T-cell (primary cell): ENCODE results near the gene MOK. TPM values are rescaled to one million over a fixed set of nuclear protein-coding genes. Genes with fewer than 3 reads are reported as not detected.
"Not testable (repeated sequence)": the region's sequence is repeated elsewhere in the genome, so short reads cannot be mapped to it uniquely, and the experiment has no call there.

Experiments used
- ATAC-seq, 4 experiments: fragments of 200-7000 bp in 3 of 4; fragments of 150-1000 bp in 1 of 4; cut with Tn5 transposase; replicated peaks in 1 of 4; 1 replicate in 3 of 4; 2 replicates in 1 of 4; pipeline ENCODE4 v1.10.0; 2021; ENCODE audit warnings: moderate library complexity in 3 of 4, mild to moderate bottlenecking in 2 of 4, moderate number of reproducible peaks in 1 of 4
- CTCF ChIA-PET, 2 donors: fragments of 300-600 bp; sonication (Branson Sonifier 250); formaldehyde crosslinking; loops; one replicate each; lab custom pipeline; 2022; ENCODE audit warnings: antibody characterized with exemption in 2 of 2; lab: Charles Lee
- POLR2A ChIA-PET, 2 donors: fragments of 300-600 bp; sonication (Branson Sonifier 250); formaldehyde crosslinking; loops; one replicate each; lab custom pipeline; 2022; ENCODE audit warnings: antibody characterized with exemption in 2 of 2; lab: Charles Lee
- DNase-seq, 35 experiments: peaks; one replicate each; pipeline versions ENCODE4 v3.0.0 to v3.0.0-alpha.2; 2013 to 2023
- H3K27ac ChIP-seq: one replicate; pipeline ENCODE4 v1.5.1; 2013; ENCODE audit warnings: low read length
- H3K27me3 ChIP-seq, 2 experiments: replicated peaks in 1 of 2; 1 replicate in 1 of 2; 2 replicates in 1 of 2; pipeline versions ENCODE4 v1.6.1 to v1.7.0; 2013; ENCODE audit warnings: low read length in 1 of 2, mixed read lengths in 1 of 2; ENCODE audit not compliant: control insufficient read depth in 2 of 2, insufficient read depth in 2 of 2; ENCODE audit errors: extremely low read depth in 1 of 2
- H3K36me3 ChIP-seq, 2 donors: 1 replicate in 1 of 2; 2 replicates in 1 of 2; pipeline versions ENCODE4 v1.6.1 to v1.7.0; 2013; ENCODE audit warnings: low read length in 1 of 2; ENCODE audit not compliant: control insufficient read depth in 2 of 2, insufficient read depth in 1 of 2; ENCODE audit errors: extremely low read depth in 1 of 2
- H3K4me1 ChIP-seq, 2 experiments: 1 replicate in 1 of 2; 2 replicates in 1 of 2; pipeline versions ENCODE4 v1.6.1 to v1.7.0; 2013; ENCODE audit warnings: low read length in 2 of 2, mixed read lengths in 1 of 2; ENCODE audit not compliant: insufficient read depth in 2 of 2, control insufficient read depth in 1 of 2; ENCODE audit errors: extremely low read depth in 1 of 2
- H3K4me3 ChIP-seq, 2 donors: 1 replicate in 1 of 2; 2 replicates in 1 of 2; pipeline versions ENCODE4 v1.5.1 to v1.7.0; 2013; ENCODE audit warnings: mild to moderate bottlenecking in 2 of 2, low read length in 1 of 2, moderate library complexity in 1 of 2; ENCODE audit not compliant: control insufficient read depth in 1 of 2; ENCODE audit errors: extremely low read depth in 1 of 2
- H3K9me3 ChIP-seq: 2 replicates; pipeline ENCODE4 v1.7.0; 2013
- H3K27ac Mint-ChIP-seq, 2 donors: one replicate each; pipeline ENCODE4 v1.8.0; 2020 to 2021; ENCODE audit warnings: mild to moderate bottlenecking in 2 of 2, mixed read lengths in 2 of 2
- H3K27me3 Mint-ChIP-seq, 2 donors: one replicate each; pipeline ENCODE4 v1.8.0; 2021 to 2022; ENCODE audit warnings: mixed read lengths in 2 of 2
- H3K36me3 Mint-ChIP-seq: one replicate; pipeline ENCODE4 v1.8.0; 2021; ENCODE audit warnings: mixed read lengths
- H3K4me1 Mint-ChIP-seq, 3 donors: one replicate each; pipeline ENCODE4 v1.8.0; 2020 to 2022; ENCODE audit warnings: mixed read lengths in 3 of 3, mild to moderate bottlenecking in 1 of 3
- H3K4me3 Mint-ChIP-seq, 3 donors: one replicate each; pipeline ENCODE4 v1.8.0; 2020 to 2022; ENCODE audit warnings: mild to moderate bottlenecking in 3 of 3, mixed read lengths in 3 of 3, moderate library complexity in 3 of 3
- H3K9me3 Mint-ChIP-seq, 3 donors: one replicate each; pipeline ENCODE4 v1.8.0; 2020 to 2022; ENCODE audit warnings: mixed read lengths in 3 of 3
- WGBS: methylation state at CpG from one replicate; pipeline ENCODE4 v1.1.5; 2013; ENCODE audit warnings: missing lambda C conversion rate; ENCODE audit not compliant: insufficient coverage; 5-methylcytosine and 5-hydroxymethylcytosine counted together
- total RNA-seq, 35 experiments: library from RNA in 6 of 35; stranded (reverse) in 6 of 35; fragments of 120-200 nt in 1 of 35; gene quantifications; one replicate each; pipeline versions ENCODE4 v1.2.1 to v1.2.4 and lab custom pipeline; 2013 to 2026

MOK gene
- total RNA-seq, 5 donors from 2014 or later (not counting 1 experiment from before 2014, with no cell fraction given), result 0.77 to 4.1 (median 1.9) TPM

DNA sequence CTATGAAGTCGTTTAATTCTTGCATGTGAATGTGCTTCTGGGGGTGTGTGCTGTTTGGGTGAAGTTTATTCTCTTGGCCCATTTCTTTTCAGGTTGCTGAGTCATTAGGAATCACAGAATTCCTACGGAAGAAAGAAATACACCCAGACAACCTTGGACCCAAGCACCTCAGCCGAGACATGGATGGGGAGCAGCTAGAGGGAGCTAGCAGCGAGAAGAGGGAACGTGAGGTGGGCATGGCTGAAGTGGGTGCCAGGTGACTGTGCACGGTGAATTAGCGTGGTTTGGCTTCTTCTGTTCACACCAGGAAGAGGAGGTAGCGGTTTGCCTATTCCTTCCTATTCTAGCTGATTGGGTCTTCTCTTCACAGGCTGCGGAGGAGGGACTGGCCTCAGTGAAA lies 33.8 kb upstream of the MOK start:
- no peak overlapping the region for H3K27ac ChIP-seq
- peaks cover 20 to 66% of the 10 kb centered on the region in 2 donors for H3K36me3 ChIP-seq
- Mint-ChIP-seq H3K4me1 (no peaks in the 10 kb centered on the region), H3K27ac (no peak overlapping the region), H3K36me3 (peaks cover 30% of the 10 kb centered on the region), H3K4me3 (no peak overlapping the region), H3K9me3 (no peaks in the 10 kb centered on the region), H3K27me3 (no peaks in the 10 kb centered on the region)
- 93% methylated on average over 7 of the region's 9 CpGs for WGBS
- DNase-seq (no peak), ATAC-seq (no peak)
- no peaks in the 10 kb centered on the region for H3K9me3 ChIP-seq
- no peaks in the 10 kb centered on the region for H3K27me3 ChIP-seq
- CTCF ChIA-PET, result interaction anchor here in 1 of 2 donors (0.7 kb wide), 1 partner anchor 82 kb away, joined by 10 read pairs; no protein-coding TSS in a partner anchor
- POLR2A ChIA-PET, result interaction anchor here in 1 of 2 donors (0.7 kb wide), 1 partner anchor 24 kb away, joined by 14 read pairs; the partner anchor contains the start of genes CINP and TECPR2
- no peak overlapping the region for H3K4me3 ChIP-seq
- no peaks in the 10 kb centered on the region for H3K4me1 ChIP-seq

DNA sequence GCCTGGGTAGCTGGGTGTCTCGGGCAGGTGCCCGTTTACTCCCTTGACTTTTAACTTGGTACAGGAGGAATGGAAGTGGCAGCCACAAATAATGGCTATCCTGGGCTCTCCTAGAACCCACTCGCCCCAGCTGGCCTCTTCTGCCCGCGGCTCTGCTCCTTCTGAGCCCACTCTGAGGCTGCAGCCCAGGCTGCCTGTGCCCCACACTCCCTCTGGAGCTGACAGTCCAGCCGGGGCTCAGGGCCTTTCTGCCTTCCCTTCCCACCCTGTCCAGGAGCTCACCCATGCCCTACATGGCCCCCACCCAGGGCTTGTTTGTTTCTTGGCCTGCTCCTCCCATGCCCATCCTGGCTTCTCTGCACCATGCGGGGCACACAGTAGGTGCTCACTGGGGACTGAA lies 30.2 kb upstream of the MOK start:
- Histone ChIP-seq H3K36me3 (peaks cover 18 to 52% of the 10 kb centered on the region in 2 donors), H3K27ac (no peak overlapping the region), H3K9me3 (no peaks in the 10 kb centered on the region), H3K4me3 (no peak overlapping the region), H3K27me3 (no peaks in the 10 kb centered on the region), H3K4me1 (no peaks in the 10 kb centered on the region)
- 100% methylated on average over 6 of the region's 7 CpGs for WGBS
- no peak overlapping the region for H3K27ac Mint-ChIP-seq
- no peaks in the 10 kb centered on the region for H3K9me3 Mint-ChIP-seq
- ChIA-PET CTCF (no interaction called here), POLR2A (no interaction called here)
- H3K4me1 Mint-ChIP-seq, result peaks cover 0 to 2% (median 0%) of the 10 kb centered on the region in 3 donors
- H3K27me3 Mint-ChIP-seq, result no peaks in the 10 kb centered on the region
- DNase-seq (no peak), ATAC-seq (no peak)
- H3K36me3 Mint-ChIP-seq, result peaks cover 28% of the 10 kb centered on the region
- H3K4me3 Mint-ChIP-seq, result no peak overlapping the region

DNA sequence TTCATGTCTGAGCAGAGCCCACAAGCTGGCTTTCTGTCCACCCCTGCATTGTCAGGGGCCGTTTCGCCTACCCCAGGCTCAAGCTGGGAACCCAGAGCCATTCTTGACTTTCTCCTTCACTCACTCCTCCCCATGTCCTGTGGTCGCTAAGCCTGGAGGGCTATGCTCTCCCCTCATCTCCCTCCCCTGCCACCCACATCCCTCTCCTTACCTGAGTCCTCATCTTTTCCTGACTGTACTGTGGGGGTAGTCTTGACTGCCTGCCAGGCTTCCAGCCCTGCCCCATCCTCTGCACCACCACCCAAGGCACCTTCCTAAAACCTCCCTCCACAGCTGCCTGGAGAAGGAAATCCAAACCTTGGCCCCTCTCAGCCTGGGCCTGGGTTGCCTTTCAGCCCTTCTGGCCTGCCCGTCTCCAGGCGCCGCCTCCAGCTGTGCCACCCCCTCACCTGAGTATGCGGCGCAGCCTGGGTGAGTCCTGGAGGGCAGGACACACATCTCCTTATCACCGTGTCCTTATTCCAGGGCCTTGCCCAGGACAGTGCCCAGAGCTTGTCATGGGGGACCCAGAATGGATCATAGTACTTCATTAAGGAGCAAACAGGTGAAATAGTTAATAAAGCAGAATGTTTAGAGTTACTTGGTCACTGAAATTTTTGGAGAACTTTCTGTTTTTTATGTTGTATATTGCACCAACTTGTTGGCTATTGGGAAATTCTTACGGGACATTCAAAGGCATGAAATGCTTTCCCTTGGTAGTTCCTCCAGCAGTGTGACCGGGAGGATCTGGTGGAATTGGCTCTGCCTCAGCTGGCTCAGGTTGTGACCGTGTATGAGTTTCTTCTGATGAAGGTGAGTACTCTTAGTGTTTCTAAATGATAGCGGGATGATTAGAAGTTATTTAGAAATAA lies 29.1 kb upstream of the MOK start:
- Mint-ChIP-seq H3K27ac (no peak overlapping the region), H3K4me1 (peaks cover 0 to 2% (median 0%) of the 10 kb centered on the region in 3 donors), H3K27me3 (no peaks in the 10 kb centered on the region), H3K36me3 (peaks cover 28% of the 10 kb centered on the region), H3K4me3 (no peak overlapping the region), H3K9me3 (no peaks in the 10 kb centered on the region)
- 92% methylated on average over 7 of the region's 13 CpGs for WGBS
- ChIA-PET POLR2A (interaction anchor here in 1 of 2 donors (0.5 kb wide), 1 partner anchor 34 kb away, joined by 9 read pairs; no protein-coding TSS in a partner anchor), CTCF (interaction anchor here (0.5 to 0.6 kb wide), 2 partner anchors 21 to 1030 kb away, joined by 3 read pairs; no protein-coding TSS in a partner anchor)
- Histone ChIP-seq H3K27me3 (no peaks in the 10 kb centered on the region), H3K27ac (no peak overlapping the region), H3K36me3 (peaks cover 14 to 52% of the 10 kb centered on the region in 2 donors), H3K9me3 (no peaks in the 10 kb centered on the region), H3K4me3 (no peak overlapping the region), H3K4me1 (no peaks in the 10 kb centered on the region)
- DNase-seq, result no peak
- ATAC-seq, result no peak

DNA sequence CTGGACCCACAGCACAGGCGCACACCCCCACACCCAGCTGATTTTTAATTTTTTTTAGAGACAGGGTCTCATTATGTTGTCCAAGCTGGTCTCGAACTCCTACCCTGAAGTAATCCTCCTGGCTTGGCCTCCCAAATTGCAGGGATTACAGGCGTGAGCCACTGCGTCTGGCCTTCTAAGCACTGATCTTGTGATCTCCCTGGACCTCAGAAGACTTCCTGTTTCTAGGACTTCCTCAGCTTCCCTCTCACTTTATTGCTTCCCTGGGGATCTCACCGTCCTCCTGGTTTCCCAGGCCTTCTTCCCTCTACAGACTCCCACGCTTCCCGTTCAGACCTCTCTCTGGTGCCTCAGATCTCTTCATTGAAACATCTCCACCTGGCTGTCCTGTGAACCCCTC lies 28.4 kb upstream of the MOK start:
- no peak overlapping the region for H3K4me3 Mint-ChIP-seq
- H3K27ac Mint-ChIP-seq, result peak overlapping the region in 1 of 2 donors; percentile 46
- H3K36me3 Mint-ChIP-seq, result peaks cover 27% of the 10 kb centered on the region
- no peaks in the 10 kb centered on the region for H3K4me1 ChIP-seq
- H3K27me3 Mint-ChIP-seq, result no peaks in the 10 kb centered on the region
- 89% methylated on average over 7 of the region's 7 CpGs for WGBS
- POLR2A ChIA-PET, result no interaction called here
- no peaks in the 10 kb centered on the region for H3K9me3 Mint-ChIP-seq
- peaks cover 0 to 6% (median 0%) of the 10 kb centered on the region in 3 donors for H3K4me1 Mint-ChIP-seq
- H3K36me3 ChIP-seq, result peaks cover 11 to 45% of the 10 kb centered on the region in 2 donors
- no peak overlapping the region for H3K27ac ChIP-seq
- H3K4me3 ChIP-seq, result no peak overlapping the region
- CTCF ChIA-PET, result interaction anchor here in 1 of 2 donors (0.5 kb wide), 1 partner anchor 1031 kb away, joined by 3 read pairs; no protein-coding TSS in a partner anchor
- ATAC-seq (no peak), DNase-seq (no peak)
- no peaks in the 10 kb centered on the region for H3K27me3 ChIP-seq
- no peaks in the 10 kb centered on the region for H3K9me3 ChIP-seq

DNA sequence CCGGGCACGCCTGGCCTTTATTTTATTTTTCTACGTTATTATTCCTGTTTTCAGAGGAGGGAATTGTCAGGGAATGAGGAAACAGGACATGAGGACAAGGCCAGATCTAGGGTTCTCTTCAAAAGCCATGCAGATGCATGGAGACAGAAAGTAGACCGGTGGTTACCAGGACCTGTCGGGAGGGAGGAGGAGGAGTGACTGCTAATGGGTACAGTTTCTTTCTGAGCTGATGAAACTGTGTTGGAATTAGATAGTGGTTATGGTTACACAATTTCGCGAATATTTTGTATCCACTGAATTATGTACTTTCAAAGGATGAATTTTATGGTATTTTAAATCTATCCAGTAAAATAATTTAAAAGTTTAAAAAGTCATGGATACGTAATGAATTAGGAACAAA lies 25.8 kb upstream of the MOK start:
- Histone ChIP-seq H3K9me3 (no peaks in the 10 kb centered on the region), H3K36me3 (peaks cover 5 to 31% of the 10 kb centered on the region in 2 donors), H3K27ac (no peak overlapping the region), H3K4me3 (no peak overlapping the region), H3K27me3 (no peaks in the 10 kb centered on the region), H3K4me1 (no peaks in the 10 kb centered on the region)
- ChIA-PET CTCF (no interaction called here), POLR2A (no interaction called here)
- peaks cover 0 to 6% (median 0%) of the 10 kb centered on the region in 3 donors for H3K4me1 Mint-ChIP-seq
- H3K27me3 Mint-ChIP-seq, result no peaks in the 10 kb centered on the region
- 96% methylated on average over 5 of the region's 8 CpGs for WGBS
- H3K36me3 Mint-ChIP-seq, result peaks cover 24% of the 10 kb centered on the region
- H3K27ac Mint-ChIP-seq, result no peak overlapping the region
- no peak overlapping the region for H3K4me3 Mint-ChIP-seq
- no peak for ATAC-seq
- no peaks in the 10 kb centered on the region for H3K9me3 Mint-ChIP-seq
- DNase-seq, result no peak

DNA sequence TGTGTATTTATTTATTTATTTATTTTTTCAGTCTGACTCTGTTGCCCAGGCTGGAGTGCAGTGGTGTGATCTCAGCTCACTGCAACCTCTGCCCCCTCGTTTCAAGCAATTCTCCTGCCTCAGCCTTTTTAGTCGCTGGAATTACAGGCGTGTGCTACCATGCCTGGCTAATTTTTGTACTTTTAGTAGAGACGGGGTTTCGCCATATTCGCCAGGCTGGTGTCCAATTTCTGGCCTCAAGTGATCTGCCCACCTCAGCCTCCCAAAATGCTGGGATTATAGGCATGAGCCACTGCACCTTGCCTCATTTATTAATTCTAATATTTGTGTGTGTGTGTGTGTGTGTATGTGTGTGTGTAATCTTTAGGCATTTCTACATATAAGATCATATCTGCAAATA lies 24.4 kb upstream of the MOK start:
- H3K27me3 ChIP-seq, H3K4me3 Mint-ChIP-seq, H3K4me1 ChIP-seq, H3K4me3 ChIP-seq, H3K9me3 ChIP-seq, ATAC-seq, DNase-seq, H3K27ac Mint-ChIP-seq, POLR2A ChIA-PET, H3K4me1 Mint-ChIP-seq, H3K27me3 Mint-ChIP-seq, H3K9me3 Mint-ChIP-seq, H3K27ac ChIP-seq: not testable (repeated sequence)
- peaks cover 17% of the 10 kb centered on the region for H3K36me3 Mint-ChIP-seq
- peaks cover 0 to 19% of the 10 kb centered on the region in 2 donors for H3K36me3 ChIP-seq
- 90% methylated on average over 3 of the region's 6 CpGs for WGBS
- CTCF ChIA-PET, result interaction anchor here in 1 of 2 donors (0.6 kb wide), 1 partner anchor 232 kb away, joined by 5 read pairs; no protein-coding TSS in a partner anchor
